Activated CD4-positive, alpha-beta T cell treated with anti-CD3 and anti-CD28 coated beads for 24 hours (primary cell): ENCODE results near the gene KLHL41.
A peak's percentile ranks its signal among the peaks of the same experiment; 100 is the strongest.
"Not testable (repeated sequence)": the region's sequence is repeated elsewhere in the genome, so short reads cannot be mapped to it uniquely, and the experiment has no call there.

ENCODE experiments used
- DNase-seq, 2 donors: peaks; one replicate each; pipeline ENCODE4 v3.0.0-alpha.2; 2020; ENCODE audit warnings: low read depth in 2 of 2

The KLHL41 gene

DNA sequence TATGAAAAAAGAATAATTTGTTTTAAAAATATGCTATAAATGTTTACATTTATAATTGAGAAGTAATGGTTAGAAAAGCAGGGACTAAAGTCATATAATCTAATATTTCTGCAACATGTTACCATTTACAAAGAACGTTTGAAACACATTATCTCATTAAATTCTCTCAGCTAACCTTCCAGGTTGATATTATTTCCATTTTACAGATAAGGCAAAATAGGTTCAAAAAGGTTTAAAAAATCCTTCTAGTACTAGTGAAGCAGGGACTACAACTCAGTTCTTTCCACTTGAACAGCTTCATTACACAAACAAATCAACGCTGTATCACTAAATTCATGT, 63.3 kb downstream of the KLHL41 start:
- no peak for DNase-seq

DNA sequence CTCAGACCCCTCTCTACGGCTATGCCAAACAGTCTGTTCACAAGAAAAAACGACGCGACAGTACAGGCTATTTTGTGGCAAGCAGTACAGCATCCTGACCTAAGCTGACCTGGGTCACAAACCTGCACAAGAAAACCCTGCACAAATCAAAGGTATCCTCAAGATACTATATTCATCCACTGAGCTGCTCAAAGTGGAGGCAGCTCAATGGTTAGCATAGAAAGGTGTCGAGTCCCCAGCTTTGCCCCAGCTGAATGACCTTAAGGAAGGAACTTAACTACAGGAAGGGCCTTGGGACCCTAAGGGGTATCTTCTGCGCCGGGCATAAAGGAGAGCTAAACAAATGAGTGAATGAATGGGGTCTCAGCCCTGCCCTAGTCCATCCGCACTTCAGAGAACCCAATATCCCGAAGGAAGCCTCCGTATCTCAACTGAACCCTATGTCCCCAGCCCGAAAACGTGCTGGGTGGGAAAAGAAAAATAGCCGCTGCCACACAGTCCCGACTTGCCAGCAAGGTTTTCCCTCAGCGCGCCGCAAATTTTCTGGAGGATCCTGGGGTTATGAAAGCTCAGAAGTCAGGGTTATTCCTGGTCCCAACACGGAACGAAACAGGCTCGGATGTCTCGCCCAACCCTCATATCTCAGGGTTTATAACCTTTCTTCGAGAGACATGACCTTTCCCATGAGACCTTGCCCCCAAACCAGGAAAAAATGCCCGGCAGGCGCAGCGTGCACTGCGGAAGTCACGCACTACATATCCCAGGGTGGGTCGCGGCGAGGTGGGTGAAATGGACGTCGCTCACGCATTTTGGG, 63.9 kb downstream of the KLHL41 start, which contains the start of gene FASTKD1:
Gene FASTKD1, minus strand, starts transcription at position 706 of the 814 bp plus-strand sequence. CDS start 1,836 bp downstream, outside the sequence.
- peak; percentile 79 to 82 for DNase-seq

DNA sequence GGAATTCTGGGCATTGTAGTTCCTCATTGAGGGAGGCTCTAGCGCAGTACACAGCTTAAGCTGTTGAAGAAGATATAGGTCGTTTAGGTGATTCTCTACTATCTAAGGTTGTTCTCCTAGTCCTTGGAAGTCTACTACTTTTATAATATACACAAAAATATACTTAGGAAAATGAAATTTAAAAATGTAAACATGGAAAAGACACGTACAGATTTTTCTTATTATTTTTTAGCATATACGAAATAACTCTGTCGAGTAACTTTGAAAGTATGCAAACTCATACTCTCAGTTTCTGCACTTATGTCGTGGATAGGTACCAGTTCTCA, 64.4 kb downstream of the KLHL41 start:
- no peak for DNase-seq

DNA sequence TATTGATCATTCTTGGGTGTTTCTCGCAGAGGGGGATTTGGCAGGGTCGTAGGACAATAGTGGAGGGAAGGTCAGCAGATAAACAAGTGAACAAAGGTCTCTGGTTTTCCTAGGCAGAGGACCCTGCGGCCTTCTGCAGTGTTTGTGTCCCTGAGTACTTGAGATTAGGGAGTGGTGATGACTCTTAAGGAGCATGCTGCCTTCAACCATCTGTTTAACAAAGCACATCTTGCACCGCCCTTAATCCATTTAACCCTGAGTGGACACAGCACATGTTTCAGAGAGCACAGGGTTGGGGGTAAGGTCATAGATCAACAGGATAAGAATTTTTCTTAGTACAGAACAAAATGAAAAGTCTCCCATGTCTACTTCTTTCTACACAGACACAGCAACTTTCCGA, 65.0 kb downstream of the KLHL41 start:
- not testable (repeated sequence) for DNase-seq

DNA sequence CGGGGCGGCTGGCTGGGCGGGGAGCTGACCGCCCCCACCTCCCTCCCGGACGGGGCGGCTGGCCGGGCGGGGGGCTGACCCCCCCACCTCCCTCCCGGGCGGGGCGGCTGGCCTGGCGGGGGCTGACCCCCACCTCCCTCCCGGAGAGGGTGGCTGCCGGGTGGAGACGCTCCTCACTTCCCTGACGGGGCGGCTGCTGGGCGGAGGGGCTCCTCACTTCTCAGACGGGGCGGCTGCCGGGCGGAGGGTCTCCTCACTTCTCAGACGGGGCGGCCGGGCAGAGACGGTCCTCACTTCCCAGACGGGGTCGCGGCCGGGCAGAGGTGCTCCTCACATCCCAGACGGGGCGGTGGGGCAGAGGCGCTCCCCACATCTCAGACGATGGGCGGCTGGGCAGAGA, 65.8 kb downstream of the KLHL41 start:
- DNase-seq: not testable (repeated sequence)
